Osteocyte (in vitro differentiated cells): ENCODE measurements around the gene DCAF16. TPM values are rescaled to one million over a fixed set of nuclear protein-coding genes. Genes with fewer than 3 reads are reported as not detected.

ENCODE experiments used
- DNase-seq: peaks from one replicate; pipeline ENCODE4 v3.0.0; 2021; ENCODE audit warnings: mixed read lengths; ENCODE audit not compliant: unreplicated experiment; ENCODE audit errors: extremely low spot score
- H3K27ac Mint-ChIP-seq: one replicate; pipeline ENCODE4 v1.8.0; 2021; ENCODE audit warnings: mild to moderate bottlenecking, mixed read lengths; ENCODE audit not compliant: unreplicated experiment
- H3K27me3 Mint-ChIP-seq: one replicate; pipeline ENCODE4 v1.8.0; 2021; ENCODE audit warnings: mixed read lengths; ENCODE audit not compliant: unreplicated experiment
- H3K36me3 Mint-ChIP-seq: one replicate; pipeline ENCODE4 v1.8.0; 2021; ENCODE audit warnings: mixed read lengths; ENCODE audit not compliant: unreplicated experiment
- H3K4me1 Mint-ChIP-seq: one replicate; pipeline ENCODE4 v1.8.0; 2021; ENCODE audit warnings: mixed read lengths; ENCODE audit not compliant: unreplicated experiment
- H3K4me3 Mint-ChIP-seq: one replicate; pipeline ENCODE4 v1.8.0; 2021; ENCODE audit warnings: mild to moderate bottlenecking, moderate library complexity, mixed read lengths; ENCODE audit not compliant: unreplicated experiment
- H3K9me3 Mint-ChIP-seq: one replicate; pipeline ENCODE4 v1.8.0; 2021; ENCODE audit warnings: mixed read lengths; ENCODE audit not compliant: unreplicated experiment
- total RNA-seq: library from RNA; stranded (reverse); gene quantifications from 2 replicates; pipeline ENCODE4 v1.2.1, GENCODE V29; 2021
- TF ChIP-seq, protein P1 (sequence below): fragments of 200-600 bp; sonication (generic); IDR thresholded peaks from 2 replicates; pipeline ENCODE4 v1.5.0; 2021; ENCODE audit warnings: antibody characterized with exemption, mild to moderate bottlenecking, moderate library complexity

The DCAF16 gene
- total RNA-seq, 1 donor from 2014 or later: 53.0 TPM

GRCh38 chr4:17766826-17767458 is 43.6 kb downstream of the DCAF16 start:
- Mint-ChIP-seq H3K4me1 (no peaks in the 10 kb centered on the region), H3K27me3 (peaks cover 2% of the 10 kb centered on the region), H3K9me3 (no peaks in the 10 kb centered on the region), H3K27ac (no peak overlapping the region), H3K4me3 (no peak overlapping the region), H3K36me3 (no peaks in the 10 kb centered on the region)
- TF ChIP-seq, protein P1, sequence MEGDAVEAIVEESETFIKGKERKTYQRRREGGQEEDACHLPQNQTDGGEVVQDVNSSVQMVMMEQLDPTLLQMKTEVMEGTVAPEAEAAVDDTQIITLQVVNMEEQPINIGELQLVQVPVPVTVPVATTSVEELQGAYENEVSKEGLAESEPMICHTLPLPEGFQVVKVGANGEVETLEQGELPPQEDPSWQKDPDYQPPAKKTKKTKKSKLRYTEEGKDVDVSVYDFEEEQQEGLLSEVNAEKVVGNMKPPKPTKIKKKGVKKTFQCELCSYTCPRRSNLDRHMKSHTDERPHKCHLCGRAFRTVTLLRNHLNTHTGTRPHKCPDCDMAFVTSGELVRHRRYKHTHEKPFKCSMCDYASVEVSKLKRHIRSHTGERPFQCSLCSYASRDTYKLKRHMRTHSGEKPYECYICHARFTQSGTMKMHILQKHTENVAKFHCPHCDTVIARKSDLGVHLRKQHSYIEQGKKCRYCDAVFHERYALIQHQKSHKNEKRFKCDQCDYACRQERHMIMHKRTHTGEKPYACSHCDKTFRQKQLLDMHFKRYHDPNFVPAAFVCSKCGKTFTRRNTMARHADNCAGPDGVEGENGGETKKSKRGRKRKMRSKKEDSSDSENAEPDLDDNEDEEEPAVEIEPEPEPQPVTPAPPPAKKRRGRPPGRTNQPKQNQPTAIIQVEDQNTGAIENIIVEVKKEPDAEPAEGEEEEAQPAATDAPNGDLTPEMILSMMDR: no peak
- DNase-seq: no peak

DNA sequence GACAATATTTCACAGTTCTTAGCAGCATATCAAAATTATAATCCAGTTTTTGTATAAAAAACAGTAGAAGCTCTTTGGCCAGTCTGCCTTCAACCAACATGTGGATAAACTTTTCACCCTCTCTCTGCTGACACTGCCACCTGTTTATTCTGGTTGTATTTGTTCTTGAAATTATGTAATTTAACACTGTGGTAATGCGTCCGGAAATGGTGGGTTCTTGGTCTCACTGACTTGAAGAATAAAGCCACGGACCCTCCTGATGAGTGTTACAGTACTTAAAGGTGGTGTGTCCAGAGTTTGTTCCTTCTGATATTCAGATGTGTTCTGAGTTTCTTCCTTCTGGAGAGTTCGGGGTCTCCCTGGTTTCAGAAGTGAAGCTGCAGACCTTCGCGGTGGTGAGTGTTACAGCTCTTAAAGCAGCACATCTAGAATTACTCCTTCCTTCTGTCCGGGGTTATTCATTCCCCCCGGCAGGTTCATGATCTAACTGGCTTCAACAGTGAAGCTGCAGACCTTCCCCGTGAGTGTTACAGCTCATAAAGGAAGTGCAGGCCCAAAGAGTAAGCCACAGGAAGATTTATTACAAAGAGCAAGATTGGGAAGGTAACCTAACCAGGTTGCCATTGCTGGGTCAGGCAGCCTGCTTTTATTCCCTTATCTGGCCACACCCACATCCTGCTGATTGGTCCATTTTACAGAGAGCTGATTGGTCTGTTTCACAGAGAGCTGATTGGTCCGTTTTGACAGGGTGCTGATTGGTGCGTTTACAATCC is 44.9 kb downstream of the DCAF16 start:
- no peaks in the 10 kb centered on the region for H3K36me3 Mint-ChIP-seq
- H3K27me3 Mint-ChIP-seq: peaks cover 5% of the 10 kb centered on the region
- no peak overlapping the region for H3K27ac Mint-ChIP-seq
- H3K4me1 Mint-ChIP-seq: no peaks in the 10 kb centered on the region
- DNase-seq: no peak
- no peak overlapping the region for H3K4me3 Mint-ChIP-seq
- TF ChIP-seq, protein P1: no peak
- no peaks in the 10 kb centered on the region for H3K9me3 Mint-ChIP-seq

GRCh38 chr4:17763931-17764330 is 46.6 kb downstream of the DCAF16 start:
- TF ChIP-seq, protein P1: no peak
- Mint-ChIP-seq H3K4me1 (no peaks in the 10 kb centered on the region), H3K36me3 (no peaks in the 10 kb centered on the region), H3K4me3 (no peak overlapping the region), H3K27me3 (peaks cover 3% of the 10 kb centered on the region), H3K27ac (no peak overlapping the region), H3K9me3 (no peaks in the 10 kb centered on the region)
- DNase-seq: no peak

DNA sequence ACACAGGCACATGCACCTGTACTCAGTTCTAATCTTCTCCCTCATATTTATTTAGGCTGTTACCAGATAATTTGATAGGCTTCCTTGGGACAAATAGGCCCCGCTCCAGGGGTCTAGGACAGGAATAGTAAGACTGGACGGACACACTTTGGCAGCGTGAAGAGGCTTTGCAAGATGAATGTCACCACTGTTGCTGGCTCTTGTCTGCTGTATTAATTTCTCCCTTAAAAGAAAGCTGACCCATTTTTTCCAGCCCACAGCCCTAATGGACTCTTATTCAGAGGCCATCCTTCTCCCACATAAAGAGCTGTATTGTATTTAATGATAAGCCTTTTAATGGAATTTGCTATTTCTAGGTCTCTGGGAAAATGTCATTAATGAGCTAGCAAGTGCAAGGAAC is 47.1 kb downstream of the DCAF16 start:
- Mint-ChIP-seq H3K27me3 (peaks cover 7% of the 10 kb centered on the region), H3K36me3 (no peaks in the 10 kb centered on the region)

DNA sequence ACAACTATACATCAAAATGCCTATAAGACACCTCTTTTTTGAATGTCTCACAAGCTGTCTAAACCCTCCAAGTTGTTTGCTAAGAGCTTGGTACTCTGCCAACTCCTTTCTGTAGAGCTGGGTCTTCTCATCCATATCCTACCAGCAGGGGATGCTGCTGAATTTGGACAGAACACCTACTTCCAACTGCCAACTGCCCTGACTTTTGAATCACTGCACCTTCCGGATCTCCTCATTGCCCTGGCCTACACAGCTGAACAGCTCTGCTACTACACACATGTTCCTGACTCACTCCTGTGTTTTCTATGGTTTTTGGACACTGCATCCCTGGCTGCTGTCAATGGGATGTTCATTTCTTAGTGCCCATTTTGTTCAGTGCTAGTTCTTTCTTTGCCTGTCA is 47.8 kb downstream of the DCAF16 start:
- TF ChIP-seq, protein P1: no peak
- Mint-ChIP-seq H3K27ac (no peak overlapping the region), H3K9me3 (no peaks in the 10 kb centered on the region), H3K36me3 (no peaks in the 10 kb centered on the region), H3K27me3 (peaks cover 13% of the 10 kb centered on the region), H3K4me1 (no peaks in the 10 kb centered on the region), H3K4me3 (no peak overlapping the region)
- no peak for DNase-seq

More for the DNA sequence above, 47.1 kb downstream of the DCAF16 start:
- Mint-ChIP-seq H3K4me3 (no peak overlapping the region), H3K4me1 (no peaks in the 10 kb centered on the region), H3K9me3 (no peaks in the 10 kb centered on the region), H3K27ac (no peak overlapping the region)
- TF ChIP-seq, protein P1: no peak
- no peak for DNase-seq
